GM13976 (cell line): Measurements from ENCODE around the gene CISD3.

Experiments
- DNase-seq: peaks from one replicate; pipeline ENCODE4 v3.0.0; 2012; ENCODE audit warnings: low spot score
- in situ Hi-C: fragments of 300-500 bp; cut with MboI; formaldehyde crosslinking; loops from one replicate; pipeline ENCODE4 v1.12.0; 2022; ENCODE audit warnings: low sequenced_read_pairs, mixed read lengths, inconsistent platforms; ENCODE audit not compliant: unreplicated experiment
- TF ChIP-seq, protein P1 (sequence below): IDR thresholded peaks from 2 replicates; pipeline ENCODE4 v1.5.1; 2012; ENCODE audit warnings: borderline replicate concordance, mild to moderate bottlenecking; ENCODE audit not compliant: insufficient read depth; ENCODE audit errors: extremely low read depth, missing control alignments, control extremely low read depth

The CISD3 gene

GRCh38 chr17:38773258-38773657 lies 43.1 kb downstream of the CISD3 start:
- in situ Hi-C loops, result no loop called here
- TF ChIP-seq, protein P1, sequence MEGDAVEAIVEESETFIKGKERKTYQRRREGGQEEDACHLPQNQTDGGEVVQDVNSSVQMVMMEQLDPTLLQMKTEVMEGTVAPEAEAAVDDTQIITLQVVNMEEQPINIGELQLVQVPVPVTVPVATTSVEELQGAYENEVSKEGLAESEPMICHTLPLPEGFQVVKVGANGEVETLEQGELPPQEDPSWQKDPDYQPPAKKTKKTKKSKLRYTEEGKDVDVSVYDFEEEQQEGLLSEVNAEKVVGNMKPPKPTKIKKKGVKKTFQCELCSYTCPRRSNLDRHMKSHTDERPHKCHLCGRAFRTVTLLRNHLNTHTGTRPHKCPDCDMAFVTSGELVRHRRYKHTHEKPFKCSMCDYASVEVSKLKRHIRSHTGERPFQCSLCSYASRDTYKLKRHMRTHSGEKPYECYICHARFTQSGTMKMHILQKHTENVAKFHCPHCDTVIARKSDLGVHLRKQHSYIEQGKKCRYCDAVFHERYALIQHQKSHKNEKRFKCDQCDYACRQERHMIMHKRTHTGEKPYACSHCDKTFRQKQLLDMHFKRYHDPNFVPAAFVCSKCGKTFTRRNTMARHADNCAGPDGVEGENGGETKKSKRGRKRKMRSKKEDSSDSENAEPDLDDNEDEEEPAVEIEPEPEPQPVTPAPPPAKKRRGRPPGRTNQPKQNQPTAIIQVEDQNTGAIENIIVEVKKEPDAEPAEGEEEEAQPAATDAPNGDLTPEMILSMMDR, result no peak

GRCh38 chr17:38777641-38778250 lies 47.6 kb downstream of the CISD3 start:
- in situ Hi-C loops, result no loop called here
- TF ChIP-seq, protein P1, result no peak
- no peak for DNase-seq

More at GRCh38 chr17:38773258-38773657, 43.1 kb downstream of the CISD3 start:
- no peak for DNase-seq

GRCh38 chr17:38779965-38780752 lies 50.0 kb downstream of the CISD3 start:
- no peak for DNase-seq
- TF ChIP-seq, protein P1, result no peak
- in situ Hi-C loops, result no loop called here

DNA sequence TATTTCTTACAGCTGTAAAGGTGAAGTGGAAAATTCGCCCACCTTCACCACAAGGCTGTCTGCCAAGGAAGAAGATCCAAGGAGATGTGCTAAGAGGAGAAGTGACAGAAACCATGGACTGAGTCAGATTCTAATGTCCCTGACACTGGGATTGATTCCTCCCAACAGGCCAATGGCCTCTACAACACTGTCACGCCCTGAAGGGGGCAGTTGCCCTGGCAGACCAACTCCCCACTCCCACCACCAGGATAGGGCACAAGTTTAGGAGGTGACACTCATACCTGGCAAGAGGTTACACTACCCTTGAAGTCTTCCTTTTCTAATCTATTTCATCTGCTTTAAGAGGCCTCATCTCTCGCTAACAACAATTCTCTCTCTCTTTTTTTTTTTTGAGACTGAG lies 53.1 kb downstream of the CISD3 start:
- in situ Hi-C loops, result no loop called here
- DNase-seq, result no peak
- TF ChIP-seq, protein P1, result no peak
